ENCODE results near the gene PEX11A. TPM values are rescaled to one million over a fixed set of nuclear protein-coding genes. Genes with fewer than 3 reads are reported as not detected.

PEX11A gene
- total RNA-seq, 1 donor from 2014 or later: 13.4 TPM

DNA sequence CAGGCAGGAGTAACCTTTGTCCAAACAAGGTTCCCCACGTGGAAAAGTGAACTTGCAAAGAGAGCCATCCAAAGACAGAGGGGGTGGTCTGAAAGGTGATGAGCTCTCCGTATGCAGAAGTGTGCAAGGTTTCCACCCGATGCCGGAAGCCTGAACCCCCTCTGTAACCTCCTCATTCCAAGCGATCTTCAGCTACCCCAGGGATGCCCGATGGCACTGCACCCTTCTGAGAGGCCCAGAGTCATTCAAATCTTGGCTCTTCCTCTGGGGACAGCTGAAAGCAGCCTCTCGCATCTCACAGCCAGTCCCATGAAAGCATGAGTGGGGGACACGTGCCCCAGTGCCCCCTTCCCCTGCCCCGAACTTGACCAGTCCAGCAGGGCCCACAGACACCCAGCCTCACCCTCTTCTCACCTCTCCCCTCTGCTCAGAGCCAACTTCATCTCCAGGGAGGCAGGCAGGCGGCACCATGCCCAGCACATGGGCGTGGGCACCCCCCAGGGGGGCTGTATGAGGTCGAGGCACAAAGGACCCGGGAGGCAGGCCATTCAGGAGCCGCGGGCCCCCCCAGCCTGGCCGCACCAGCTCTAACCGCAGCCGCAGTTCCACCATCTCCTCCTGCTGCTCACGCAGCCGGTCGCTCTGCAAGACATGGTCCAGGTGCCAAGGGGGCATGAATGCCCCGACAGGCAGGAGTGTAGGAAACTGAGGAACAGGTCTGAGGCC, 44.0 kb downstream of the PEX11A start:
- intact Hi-C loops (cut with DNase I): loop anchor here (10.0 kb wide), 1 partner anchor 98 kb away; no protein-coding TSS in a partner anchor
- DNase-seq (no peak), ATAC-seq (ENCODE audit: poor library complexity) (no peak)

DNA sequence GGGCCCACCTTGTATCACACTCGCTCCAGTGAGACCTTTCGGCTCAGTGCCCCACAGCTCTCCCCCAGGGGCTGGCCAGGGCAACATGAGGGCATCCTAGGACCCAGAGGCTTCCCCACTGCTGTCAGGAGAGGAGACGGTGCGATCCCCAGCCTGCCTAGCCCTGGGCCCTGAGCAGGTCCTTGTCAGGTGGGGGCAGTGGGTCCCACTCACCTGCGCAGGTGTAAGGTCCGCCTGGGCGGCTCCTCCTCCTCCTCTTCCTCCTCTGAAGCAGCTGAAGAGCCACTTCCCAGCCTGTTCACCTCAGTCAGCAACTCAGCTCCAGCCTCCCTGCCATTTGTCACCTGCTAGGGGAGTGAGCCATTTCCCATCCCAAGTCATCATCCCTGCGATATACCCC, 44.9 kb downstream of the PEX11A start:
- ATAC-seq (ENCODE audit: poor library complexity) (no peak), DNase-seq (no peak)
- intact Hi-C loops (cut with DNase I): loop anchor here (10.0 kb wide), 1 partner anchor 99 kb away; no protein-coding TSS in a partner anchor

DNA sequence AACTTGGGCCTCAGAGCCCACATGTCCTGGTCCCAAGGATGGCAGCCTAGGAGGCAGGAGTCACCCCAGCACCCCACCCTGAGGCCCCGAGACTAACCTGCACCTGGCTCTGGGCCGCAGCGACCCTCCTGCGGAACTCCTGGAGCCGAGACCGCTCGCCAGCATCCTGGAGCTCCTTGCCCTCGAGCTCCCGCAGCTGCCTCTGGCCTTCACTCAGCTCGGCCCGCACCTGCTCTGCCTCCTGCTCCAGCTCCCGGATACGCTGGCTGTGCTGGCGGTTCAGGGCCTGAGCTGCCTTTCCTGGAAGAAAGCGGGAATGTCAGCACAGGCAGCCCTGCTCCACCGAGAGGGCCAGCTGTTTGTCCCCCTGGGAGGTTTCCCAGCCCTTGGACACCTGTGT, 48.4 kb downstream of the PEX11A start:
- ATAC-seq (ENCODE audit: poor library complexity): no peak
- no peak for DNase-seq
- intact Hi-C loops (cut with DNase I): loop anchor here (10.0 kb wide), 1 partner anchor 103 kb away; no protein-coding TSS in a partner anchor

DNA sequence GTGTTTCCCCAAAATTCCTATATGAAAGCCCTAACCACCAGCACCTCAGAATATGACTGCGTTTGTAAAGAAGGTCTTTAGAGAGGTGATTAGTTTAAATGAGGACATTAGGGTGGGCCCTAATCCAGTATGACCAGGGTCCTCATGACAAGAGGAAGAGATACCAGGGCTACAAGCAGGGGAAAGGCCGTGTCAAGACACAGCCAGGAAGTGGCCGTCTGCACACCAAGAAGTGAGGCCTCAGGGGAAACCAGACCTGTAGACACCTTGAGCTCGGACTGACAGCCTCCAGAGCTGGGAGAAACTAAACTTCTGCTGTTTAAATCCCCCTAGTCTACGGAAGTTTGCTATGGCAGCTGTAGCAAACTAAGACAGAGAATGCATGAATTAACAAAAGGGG, 49.5 kb downstream of the PEX11A start:
- ATAC-seq (ENCODE audit: poor library complexity): no peak
- intact Hi-C loops (cut with DNase I): loop anchor here (10.0 kb wide), 1 partner anchor 104 kb away; no protein-coding TSS in a partner anchor
- no peak for DNase-seq

DNA sequence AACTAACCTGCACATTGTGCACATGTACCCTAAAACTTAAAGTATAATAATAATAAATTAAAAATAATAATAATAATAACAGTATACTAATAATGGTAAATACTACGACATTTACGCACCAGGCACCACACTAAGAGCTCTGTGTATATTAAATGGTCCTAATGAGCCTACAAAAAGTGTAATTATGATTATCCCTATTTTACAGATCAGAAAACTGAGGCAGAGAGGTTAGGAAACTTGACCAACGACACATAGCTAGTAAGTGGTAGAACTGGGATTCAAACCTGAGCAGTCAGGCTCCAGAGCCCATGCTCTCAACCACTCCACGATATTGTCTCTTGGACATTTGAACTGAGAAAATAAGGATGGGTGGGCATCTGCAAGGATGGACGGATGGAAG, 50.3 kb downstream of the PEX11A start:
- no peak for DNase-seq
- intact Hi-C loops (cut with DNase I): loop anchor here (10.0 kb wide), 1 partner anchor 105 kb away; no protein-coding TSS in a partner anchor
- no peak for ATAC-seq (ENCODE audit: poor library complexity)

DNA sequence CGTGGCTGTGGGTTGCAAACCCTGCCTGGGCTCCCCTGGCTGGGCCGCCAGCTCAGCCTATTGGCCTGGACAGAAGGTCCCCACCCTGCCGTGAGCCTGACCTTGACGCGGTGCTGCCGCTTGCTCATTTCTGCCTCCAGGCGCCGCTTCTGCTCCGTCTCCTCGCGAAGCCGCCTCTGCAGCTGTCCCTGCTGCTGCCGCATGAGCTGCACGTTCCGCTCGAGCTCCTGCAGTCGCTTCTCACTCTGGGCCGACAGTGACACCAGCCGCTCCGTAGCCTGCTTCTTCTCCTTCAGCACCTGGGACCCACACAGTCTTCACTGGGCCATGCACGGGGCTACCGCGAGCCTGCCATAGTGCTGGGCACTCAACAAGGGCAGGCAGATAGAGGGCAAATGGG, 57.0 kb downstream of the PEX11A start:
- DNase-seq: no peak
- intact Hi-C loops (cut with DNase I): no loop called here
- no peak for ATAC-seq (ENCODE audit: poor library complexity)

DNA sequence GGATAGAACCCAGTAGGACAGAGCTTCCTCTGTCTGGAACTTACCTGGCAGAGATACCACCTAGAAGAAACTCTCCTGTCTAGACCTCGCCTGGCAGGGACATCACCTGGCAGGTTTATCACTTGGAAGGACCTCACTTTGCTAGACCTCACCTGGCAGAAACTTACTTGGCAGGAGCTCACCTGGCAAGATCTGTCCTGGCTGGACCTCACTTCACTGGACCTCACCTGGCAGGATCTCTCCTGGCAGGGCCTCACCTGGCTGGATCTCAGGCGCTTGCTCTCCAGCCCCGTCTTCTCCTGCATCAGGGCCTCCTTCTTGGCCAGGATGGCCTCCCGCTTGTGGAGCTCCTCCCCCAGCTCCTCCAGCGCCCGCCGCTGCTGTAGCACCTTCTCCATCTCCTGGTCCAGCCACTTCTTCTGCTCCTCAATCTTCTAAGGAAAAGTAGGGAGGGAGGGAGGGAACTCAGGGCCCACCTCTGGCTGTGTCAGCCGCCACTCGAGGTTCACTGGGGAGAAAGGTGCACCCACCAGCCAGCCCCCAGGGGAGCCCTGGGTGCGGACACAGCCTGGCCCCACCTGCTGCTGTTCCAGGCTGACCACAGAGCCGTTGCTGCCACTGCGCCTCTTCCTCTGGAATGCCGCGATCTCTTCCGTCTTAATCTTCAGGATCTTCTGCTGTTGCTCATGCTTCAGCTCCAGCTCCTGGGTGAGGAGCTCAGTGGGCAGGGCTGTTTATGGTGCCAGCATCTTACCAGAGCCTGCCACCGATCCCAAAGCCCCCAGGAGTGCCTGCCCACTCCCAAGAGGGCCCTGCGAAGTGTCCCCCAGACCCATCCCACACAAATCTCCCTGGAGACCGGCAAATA, 57.8 kb downstream of the PEX11A start:
- DNase-seq (no peak), ATAC-seq (ENCODE audit: poor library complexity) (no peak)
- intact Hi-C loops (cut with DNase I): no loop called here

DNA sequence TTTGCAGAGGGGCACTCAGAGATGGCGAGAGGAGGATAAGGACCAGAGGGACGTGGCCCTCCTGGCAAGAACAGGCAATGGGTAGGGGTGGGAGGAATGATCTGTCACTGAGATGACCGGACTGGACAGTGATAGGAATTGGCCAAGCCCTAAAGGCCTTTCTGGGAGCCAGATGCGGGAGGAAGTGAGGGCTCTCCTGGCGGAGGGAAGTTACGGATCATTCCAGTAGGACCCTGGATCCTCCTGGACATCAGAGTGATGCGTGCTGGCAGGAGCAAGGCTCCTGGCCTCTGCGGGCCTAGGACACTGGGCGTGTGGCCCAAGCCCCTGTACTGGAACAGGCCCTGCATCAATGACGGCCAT, 58.7 kb downstream of the PEX11A start:
- no peak for DNase-seq
- no peak for ATAC-seq (ENCODE audit: poor library complexity)
- intact Hi-C loops (cut with DNase I): no loop called here

Other genes starting within 250 kb of the PEX11A start
- not detected for gene RHCG, start 194.2 kb downstream of the PEX11A start, total RNA-seq
- 0.05 TPM for gene TICRR, start 115.3 kb downstream of the PEX11A start, total RNA-seq
- gene KIF7, start 35.3 kb downstream of the PEX11A start, total RNA-seq: 1.9 TPM
- gene PLIN1, start 11.4 kb downstream of the PEX11A start, total RNA-seq: 9.9 TPM
- gene WDR93, start 57 bp upstream of the PEX11A start, total RNA-seq: 0.11 TPM
- 11.6 TPM for gene MESP1, start 60.5 kb upstream of the PEX11A start, total RNA-seq
- 0.13 TPM for gene MESP2, start 85.6 kb upstream of the PEX11A start, total RNA-seq
- gene ANPEP, start 124.1 kb upstream of the PEX11A start, total RNA-seq: 6.6 TPM
- gene AP3S2, start 203.2 kb upstream of the PEX11A start, total RNA-seq: 47.5 TPM
- gene ARPIN, start 222.2 kb upstream of the PEX11A start, total RNA-seq: 10.6 TPM

Measured in Right ventricle myocardium superior (tissue), 1 donor.